ENCODE measurements around the gene CTSF. TPM values are rescaled to one million over a fixed set of nuclear protein-coding genes. Genes with fewer than 3 reads are reported as not detected.
"Not testable (repeated sequence)": the region's sequence is repeated elsewhere in the genome, so short reads cannot be mapped to it uniquely, and the experiment has no call there.

The CTSF gene
- total RNA-seq, 1 experiment from 2014 or later, result 4.9 TPM

DNA sequence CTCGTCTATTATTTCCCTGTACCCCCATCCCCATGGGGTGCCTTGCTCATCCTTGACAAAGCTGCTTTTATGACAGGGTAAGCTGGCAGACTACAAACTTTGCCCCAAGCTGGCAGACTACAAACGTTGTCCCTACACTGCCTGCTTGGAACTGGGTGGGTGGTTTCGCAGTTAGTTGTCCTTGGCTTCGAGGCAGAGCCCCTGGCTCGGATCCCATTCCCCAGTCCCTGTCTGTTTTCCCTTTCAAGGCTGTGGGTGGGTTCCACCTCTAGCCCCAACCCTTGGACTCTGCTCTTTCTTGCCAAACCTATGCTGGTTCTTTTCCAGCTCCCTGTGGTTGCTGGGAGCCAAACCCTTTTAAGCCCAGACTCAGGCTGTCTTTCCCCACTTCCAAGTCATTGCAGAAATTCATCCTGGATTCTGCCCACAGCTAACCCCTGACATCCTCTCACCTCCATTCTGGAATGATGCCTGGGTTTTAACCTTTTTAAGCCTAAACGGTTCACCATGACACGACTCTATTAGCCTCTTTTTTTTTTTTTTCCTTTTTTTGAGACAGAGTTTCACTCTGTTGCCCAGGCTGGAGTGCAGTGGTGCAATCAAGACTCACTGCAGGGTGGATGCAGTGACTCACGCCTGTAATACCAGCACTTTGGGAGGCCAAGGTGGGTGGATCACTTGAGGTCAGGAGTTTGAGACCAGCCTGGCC, 38.9 kb upstream of the CTSF start (continued):
- TF ChIP-seq MAX (CRISPR knock-in tag; IDR thresholded peaks at IDR 0.05) (no peak), MXD4 (CRISPR knock-in tag; IDR thresholded peaks at IDR 0.05; ENCODE audit: borderline replicate concordance) (no peak)

GRCh38 chr11:66606608-66607007, 38.2 kb upstream of the CTSF start:
- CTCF ChIA-PET; H3K4me1 Mint-ChIP-seq; ATAC-seq; H3K27me3 Mint-ChIP-seq (ENCODE audit: low read depth); H3K4me3 Mint-ChIP-seq; H3K9me3 Mint-ChIP-seq; H3K27ac Mint-ChIP-seq; POLR2A ChIA-PET; DNase-seq (ENCODE audit: low spot score): not testable (repeated sequence)
- H3K36me3 Mint-ChIP-seq, result peaks cover 20% of the 10 kb centered on the region

DNA sequence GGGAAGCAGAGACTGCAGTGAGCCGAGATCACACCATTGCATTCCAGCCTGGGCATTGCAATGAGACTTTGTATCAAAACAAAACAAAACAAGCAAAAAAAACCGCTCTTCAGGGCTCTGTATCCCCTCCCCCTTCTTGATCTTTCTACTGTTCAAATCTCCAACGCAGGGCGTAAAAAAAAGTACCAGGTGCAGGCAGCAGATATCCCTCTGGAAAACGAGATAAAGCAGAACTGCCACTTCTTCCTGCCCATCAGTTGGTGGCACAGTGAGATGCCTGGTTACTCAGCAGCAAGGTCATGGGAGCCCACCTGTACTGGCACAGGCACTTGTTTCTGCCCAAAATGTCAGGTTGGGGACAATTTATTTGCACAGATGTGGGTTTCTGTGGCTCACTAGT, 35.7 kb upstream of the CTSF start:
- DNase-seq (ENCODE audit: low spot score) (no peak), ATAC-seq (no peak)
- no peaks in the 10 kb centered on the region for H3K4me1 Mint-ChIP-seq
- no peaks in the 10 kb centered on the region; the same call in 1 of the 2 replicates for H3K27me3 Mint-ChIP-seq (ENCODE audit: low read depth)
- ChIA-PET CTCF (no interaction called here), POLR2A (no interaction called here)
- no peak overlapping the region for H3K4me3 Mint-ChIP-seq
- peaks cover 16% of the 10 kb centered on the region; the same call in 1 of the 2 replicates for H3K36me3 Mint-ChIP-seq
- H3K27ac Mint-ChIP-seq, result no peak overlapping the region
- H3K9me3 Mint-ChIP-seq, result no peaks in the 10 kb centered on the region
- no peak for TF ChIP-seq MYBL2 (CRISPR knock-in tag; IDR thresholded peaks at IDR 0.05)
- TF ChIP-seq JUN (CRISPR knock-in tag; IDR thresholded peaks at IDR 0.05), result no peak
- TF ChIP-seq ATF6 (CRISPR knock-in tag; IDR thresholded peaks at IDR 0.05), result no peak
- TF ChIP-seq TP53 (CRISPR knock-in tag; IDR thresholded peaks at IDR 0.05), result no peak
- no peak for TF ChIP-seq ZNF423 (CRISPR knock-in tag; IDR thresholded peaks at IDR 0.05)
- TF ChIP-seq ZNF317 (CRISPR knock-in tag; IDR thresholded peaks at IDR 0.05; ENCODE audit: borderline replicate concordance, low read depth), result no peak
- TF ChIP-seq, protein P1, sequence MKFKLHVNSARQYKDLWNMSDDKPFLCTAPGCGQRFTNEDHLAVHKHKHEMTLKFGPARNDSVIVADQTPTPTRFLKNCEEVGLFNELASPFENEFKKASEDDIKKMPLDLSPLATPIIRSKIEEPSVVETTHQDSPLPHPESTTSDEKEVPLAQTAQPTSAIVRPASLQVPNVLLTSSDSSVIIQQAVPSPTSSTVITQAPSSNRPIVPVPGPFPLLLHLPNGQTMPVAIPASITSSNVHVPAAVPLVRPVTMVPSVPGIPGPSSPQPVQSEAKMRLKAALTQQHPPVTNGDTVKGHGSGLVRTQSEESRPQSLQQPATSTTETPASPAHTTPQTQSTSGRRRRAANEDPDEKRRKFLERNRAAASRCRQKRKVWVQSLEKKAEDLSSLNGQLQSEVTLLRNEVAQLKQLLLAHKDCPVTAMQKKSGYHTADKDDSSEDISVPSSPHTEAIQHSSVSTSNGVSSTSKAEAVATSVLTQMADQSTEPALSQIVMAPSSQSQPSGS (CRISPR knock-in tag; IDR thresholded peaks at IDR 0.05; ENCODE audit: borderline replicate concordance, low read depth), result no peak
- no peak for TF ChIP-seq NFATC4 (CRISPR knock-in tag; IDR thresholded peaks at IDR 0.05)
- TF ChIP-seq ZNF263 (CRISPR knock-in tag; IDR thresholded peaks at IDR 0.05; ENCODE audit: low read depth), result no peak
- TF ChIP-seq, protein P2, sequence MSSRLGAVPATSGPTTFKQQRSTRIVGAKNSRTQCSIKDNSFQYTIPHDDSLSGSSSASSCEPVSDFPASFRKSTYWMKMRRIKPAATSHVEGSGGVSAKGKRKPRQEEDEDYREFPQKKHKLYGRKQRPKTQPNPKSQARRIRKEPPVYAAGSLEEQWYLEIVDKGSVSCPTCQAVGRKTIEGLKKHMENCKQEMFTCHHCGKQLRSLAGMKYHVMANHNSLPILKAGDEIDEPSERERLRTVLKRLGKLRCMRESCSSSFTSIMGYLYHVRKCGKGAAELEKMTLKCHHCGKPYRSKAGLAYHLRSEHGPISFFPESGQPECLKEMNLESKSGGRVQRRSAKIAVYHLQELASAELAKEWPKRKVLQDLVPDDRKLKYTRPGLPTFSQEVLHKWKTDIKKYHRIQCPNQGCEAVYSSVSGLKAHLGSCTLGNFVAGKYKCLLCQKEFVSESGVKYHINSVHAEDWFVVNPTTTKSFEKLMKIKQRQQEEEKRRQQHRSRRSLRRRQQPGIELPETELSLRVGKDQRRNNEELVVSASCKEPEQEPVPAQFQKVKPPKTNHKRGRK (CRISPR knock-in tag; IDR thresholded peaks at IDR 0.05; ENCODE audit: borderline replicate concordance), result no peak
- no peak for TF ChIP-seq TEAD1 (CRISPR knock-in tag; IDR thresholded peaks at IDR 0.05)
- TF ChIP-seq, protein P3, sequence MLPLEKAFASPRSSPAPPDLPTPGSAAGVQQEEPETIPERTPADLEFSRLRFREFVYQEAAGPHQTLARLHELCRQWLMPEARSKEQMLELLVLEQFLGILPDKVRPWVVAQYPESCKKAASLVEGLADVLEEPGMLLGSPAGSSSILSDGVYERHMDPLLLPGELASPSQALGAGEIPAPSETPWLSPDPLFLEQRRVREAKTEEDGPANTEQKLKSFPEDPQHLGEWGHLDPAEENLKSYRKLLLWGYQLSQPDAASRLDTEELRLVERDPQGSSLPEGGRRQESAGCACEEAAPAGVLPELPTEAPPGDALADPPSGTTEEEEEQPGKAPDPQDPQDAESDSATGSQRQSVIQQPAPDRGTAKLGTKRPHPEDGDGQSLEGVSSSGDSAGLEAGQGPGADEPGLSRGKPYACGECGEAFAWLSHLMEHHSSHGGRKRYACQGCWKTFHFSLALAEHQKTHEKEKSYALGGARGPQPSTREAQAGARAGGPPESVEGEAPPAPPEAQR (CRISPR knock-in tag; IDR thresholded peaks at IDR 0.05), result no peak
- TF ChIP-seq RELA (CRISPR knock-in tag; IDR thresholded peaks at IDR 0.05; ENCODE audit: borderline replicate concordance), result no peak
- TF ChIP-seq ZNF232 (CRISPR knock-in tag; IDR thresholded peaks at IDR 0.05), result no peak
- no peak for TF ChIP-seq NFE2L1 (CRISPR knock-in tag; IDR thresholded peaks at IDR 0.05)
- TF ChIP-seq CREB1 (CRISPR knock-in tag; IDR thresholded peaks at IDR 0.05), result no peak

Data from WTC11 (cell line).